Smooth muscle cell (in vitro differentiated cells): ENCODE data around the gene PPM1H. TPM values are rescaled to one million over a fixed set of nuclear protein-coding genes. Genes with fewer than 3 reads are reported as not detected.

Experiments
- DNase-seq: peaks from one replicate; lab custom pipeline; 2025; ENCODE audit not compliant: unreplicated experiment; lab: John Stamatoyannopoulos, UW
- H2AFZ ChIP-seq: fragments of 200-600 bp; sonication (generic); 2 replicates; pipeline ENCODE4 v1.6.0; 2016; ENCODE audit warnings: antibody characterized with exemption, low read depth, mild to moderate bottlenecking
- H3F3A ChIP-seq: fragments of 200-600 bp; sonication (generic); 2 replicates; pipeline ENCODE4 v1.6.0; 2017; ENCODE audit warnings: antibody characterized with exemption, low read depth
- H3K27ac ChIP-seq: fragments of 200-600 bp; sonication (generic); 2 replicates; pipeline ENCODE4 v1.5.1; 2016; ENCODE audit warnings: low read depth, mild to moderate bottlenecking
- H3K27me3 ChIP-seq: fragments of 200-600 bp; sonication (generic); 2 replicates; pipeline ENCODE4 v1.6.1; 2016; ENCODE audit warnings: low read depth, mild to moderate bottlenecking
- H3K36me3 ChIP-seq: fragments of 200-600 bp; sonication (generic); 2 replicates; pipeline ENCODE4 v1.5.1; 2016; ENCODE audit warnings: low read depth
- H3K4me1 ChIP-seq: fragments of 200-600 bp; sonication (generic); 2 replicates; pipeline ENCODE4 v1.5.1; 2016; ENCODE audit warnings: low read depth
- H3K4me2 ChIP-seq: fragments of 200-600 bp; sonication (generic); 2 replicates; pipeline ENCODE4 v1.6.0; 2016; ENCODE audit warnings: mild to moderate bottlenecking
- H3K4me3 ChIP-seq: fragments of 200-600 bp; sonication (generic); 2 replicates; pipeline ENCODE4 v1.5.1; 2016; ENCODE audit warnings: mild to moderate bottlenecking
- H3K79me2 ChIP-seq: fragments of 200-600 bp; sonication (generic); 2 replicates; pipeline ENCODE4 v1.6.0; 2016; ENCODE audit warnings: low read depth, mild to moderate bottlenecking
- H3K9ac ChIP-seq: fragments of 200-600 bp; sonication (generic); 2 replicates; pipeline ENCODE4 v1.6.0; 2016; ENCODE audit warnings: low read depth
- H3K9me3 ChIP-seq: fragments of 200-600 bp; sonication (generic); replicated peaks from 2 replicates; pipeline ENCODE4 v1.5.1; 2016; ENCODE audit warnings: low read depth
- H4K20me1 ChIP-seq: fragments of 200-600 bp; sonication (generic); 2 replicates; pipeline ENCODE4 v1.6.0; 2016; ENCODE audit warnings: low read depth
- WGBS: methylation state at CpG from one replicate; pipeline ENCODE4 v1.1.7; 2016; ENCODE audit warnings: low lambda C conversion rate; 5-methylcytosine and 5-hydroxymethylcytosine counted together
- polyA plus RNA-seq: library from polyadenylated mRNA; unstranded; fragments of >200 nt; fragmentation: Nextera tagmentation; extraction: Ambion mirVana; gene quantifications from 2 replicates; pipeline ENCODE4 v1.2.1, GENCODE V29; 2016
- total RNA-seq: library from RNA; depleted of rRNA; stranded (reverse); fragments of >200 nt; gene quantifications from 2 replicates; pipeline ENCODE4 v1.2.3, GENCODE V29; 2014
- TF ChIP-seq, protein P1 (sequence below): fragments of 200-600 bp; sonication (generic); IDR thresholded peaks from 2 replicates; pipeline ENCODE4 v1.5.1; 2017; ENCODE audit warnings: borderline replicate concordance, mild to moderate bottlenecking, antibody characterized with exemption; ENCODE audit not compliant: insufficient read depth, poor library complexity, severe bottlenecking

The PPM1H gene
- total and polyA plus RNA-seq, 2 experiments from 2014 or later, result 0.56 to 3.6 TPM

DNA sequence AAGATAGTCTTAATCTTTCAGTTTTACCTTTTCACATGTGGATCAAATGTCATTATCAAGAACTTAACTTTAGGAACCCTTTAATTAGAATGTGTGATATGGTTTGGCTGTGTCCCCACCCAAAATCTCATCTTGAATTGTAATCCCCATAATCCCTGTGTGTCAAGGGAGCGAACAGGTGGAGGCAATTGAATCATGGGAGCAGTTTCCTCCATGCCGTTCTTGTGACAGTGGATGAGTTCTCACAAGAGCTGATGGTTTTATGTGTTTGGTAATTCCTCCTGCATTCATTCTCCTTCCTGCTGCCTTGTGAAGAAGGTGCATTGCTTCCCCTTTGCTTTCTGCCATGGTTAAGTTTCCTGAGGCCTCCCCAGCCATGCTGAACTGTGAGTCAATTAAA is 307.8 kb downstream of the PPM1H start:
- 91% methylated on average over 2 of the region's 2 CpGs for WGBS

DNA sequence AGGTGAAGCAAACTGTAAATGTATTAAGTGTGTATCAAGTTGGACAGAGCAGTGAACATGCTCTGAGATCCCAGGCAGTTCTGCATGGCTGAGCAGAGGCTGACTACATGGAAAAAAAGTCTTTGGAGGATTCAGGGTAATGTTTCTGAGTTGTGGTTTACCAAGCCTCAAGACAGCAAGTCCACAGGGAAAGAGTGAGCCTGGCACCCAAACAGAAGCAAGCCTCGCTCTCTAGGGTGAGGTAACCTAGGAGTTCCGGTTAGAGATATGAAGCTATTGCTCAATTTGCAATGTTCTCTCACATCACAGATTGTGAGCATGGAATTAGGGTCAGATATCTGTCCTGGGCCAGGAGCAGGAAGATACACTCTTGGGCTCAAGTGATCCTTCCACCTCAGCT is 309.7 kb downstream of the PPM1H start:
- no peak for DNase-seq
- WGBS, result 67% methylated on average over 2 of the region's 2 CpGs
- no peak overlapping the region for H3K27ac ChIP-seq

More for the DNA sequence above, 307.8 kb downstream of the PPM1H start:
- peaks cover 26% of the 10 kb centered on the region for H3K27me3 ChIP-seq
- no peaks in the 10 kb centered on the region for H3K36me3 ChIP-seq
- no peak overlapping the region for H3K4me3 ChIP-seq
- peaks cover 20% of the 10 kb centered on the region for H3K4me1 ChIP-seq
- no peaks in the 10 kb centered on the region for H3K9me3 ChIP-seq
- H2AFZ ChIP-seq, result no peak overlapping the region
- no peaks in the 10 kb centered on the region for H3K79me2 ChIP-seq
- TF ChIP-seq, protein P1, sequence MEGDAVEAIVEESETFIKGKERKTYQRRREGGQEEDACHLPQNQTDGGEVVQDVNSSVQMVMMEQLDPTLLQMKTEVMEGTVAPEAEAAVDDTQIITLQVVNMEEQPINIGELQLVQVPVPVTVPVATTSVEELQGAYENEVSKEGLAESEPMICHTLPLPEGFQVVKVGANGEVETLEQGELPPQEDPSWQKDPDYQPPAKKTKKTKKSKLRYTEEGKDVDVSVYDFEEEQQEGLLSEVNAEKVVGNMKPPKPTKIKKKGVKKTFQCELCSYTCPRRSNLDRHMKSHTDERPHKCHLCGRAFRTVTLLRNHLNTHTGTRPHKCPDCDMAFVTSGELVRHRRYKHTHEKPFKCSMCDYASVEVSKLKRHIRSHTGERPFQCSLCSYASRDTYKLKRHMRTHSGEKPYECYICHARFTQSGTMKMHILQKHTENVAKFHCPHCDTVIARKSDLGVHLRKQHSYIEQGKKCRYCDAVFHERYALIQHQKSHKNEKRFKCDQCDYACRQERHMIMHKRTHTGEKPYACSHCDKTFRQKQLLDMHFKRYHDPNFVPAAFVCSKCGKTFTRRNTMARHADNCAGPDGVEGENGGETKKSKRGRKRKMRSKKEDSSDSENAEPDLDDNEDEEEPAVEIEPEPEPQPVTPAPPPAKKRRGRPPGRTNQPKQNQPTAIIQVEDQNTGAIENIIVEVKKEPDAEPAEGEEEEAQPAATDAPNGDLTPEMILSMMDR, result no peak
- H3F3A ChIP-seq, result peaks cover 7% of the 10 kb centered on the region
- H3K9ac ChIP-seq, result no peak overlapping the region
- DNase-seq, result no peak
- H3K27ac ChIP-seq, result no peak overlapping the region
- H4K20me1 ChIP-seq, result no peaks in the 10 kb centered on the region
- no peak overlapping the region for H3K4me2 ChIP-seq

DNA sequence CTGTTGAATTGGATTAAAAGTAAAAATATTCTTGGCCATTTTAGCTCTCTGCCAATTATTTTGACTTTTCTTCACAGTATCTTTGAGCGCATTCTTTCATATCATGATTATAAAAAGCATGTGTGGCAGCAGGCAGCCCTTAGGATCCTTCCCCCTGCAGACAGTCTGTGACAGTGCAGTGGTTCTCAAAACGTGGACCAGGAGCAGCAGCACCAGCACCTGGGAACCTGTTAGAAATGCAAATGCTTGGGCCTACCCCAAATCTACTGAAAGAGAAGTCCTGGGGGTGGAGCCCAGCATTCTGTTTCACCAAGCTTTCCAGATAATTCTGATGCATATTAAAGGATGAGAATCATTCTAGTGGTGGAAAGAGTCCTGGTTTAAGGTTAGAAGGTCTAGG is 312.8 kb downstream of the PPM1H start:
- Histone ChIP-seq H3K27me3 (no peaks in the 10 kb centered on the region), H3K4me2 (no peak overlapping the region), H3K9ac (no peak overlapping the region), H3K4me3 (no peak overlapping the region), H3K4me1 (peaks cover 5% of the 10 kb centered on the region), H3K36me3 (no peaks in the 10 kb centered on the region), H3K9me3 (no peaks in the 10 kb centered on the region), H2AFZ (no peak overlapping the region), H3K79me2 (no peaks in the 10 kb centered on the region), H3F3A (peaks cover 3% of the 10 kb centered on the region), H3K27ac (no peak overlapping the region), H4K20me1 (no peaks in the 10 kb centered on the region)
- WGBS, result 68% methylated on average over 2 of the region's 2 CpGs
- no peak for DNase-seq
- TF ChIP-seq, protein P1, result no peak

More for the DNA sequence above, 309.7 kb downstream of the PPM1H start:
- Histone ChIP-seq H3K36me3 (no peaks in the 10 kb centered on the region), H3K4me3 (no peak overlapping the region), H3K9ac (no peak overlapping the region), H3F3A (peaks cover 3% of the 10 kb centered on the region), H3K27me3 (peaks cover 15% of the 10 kb centered on the region), H3K79me2 (no peaks in the 10 kb centered on the region), H3K4me1 (peaks cover 17% of the 10 kb centered on the region), H2AFZ (no peak overlapping the region), H4K20me1 (no peaks in the 10 kb centered on the region), H3K4me2 (no peak overlapping the region), H3K9me3 (no peaks in the 10 kb centered on the region)
- TF ChIP-seq, protein P1, result no peak

DNA sequence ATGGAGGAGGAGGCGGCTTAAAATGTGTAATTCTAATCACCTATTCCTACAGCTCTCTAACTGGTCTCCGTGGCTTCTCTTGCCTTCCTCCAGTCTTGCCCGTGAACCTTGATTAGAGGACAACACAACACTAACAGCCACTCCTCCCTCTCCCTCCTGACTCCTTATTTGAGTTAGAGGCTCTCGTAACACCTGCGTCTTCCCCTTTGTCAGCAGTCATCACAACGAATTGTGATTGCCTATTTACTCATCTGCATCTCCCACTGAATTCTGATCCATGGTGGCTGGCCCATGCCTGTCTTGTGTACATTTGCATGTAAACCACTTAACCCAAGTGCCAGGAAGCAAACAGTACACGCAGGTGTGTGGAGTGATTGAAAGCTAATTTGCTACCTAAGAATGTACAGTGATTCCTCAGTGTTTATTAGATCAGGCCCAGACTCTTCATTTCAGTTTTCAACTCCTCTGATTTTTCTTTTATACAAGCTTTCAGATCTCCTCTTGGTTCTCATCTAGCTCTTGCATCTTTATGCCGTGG is 313.8 kb downstream of the PPM1H start:
- no peaks in the 10 kb centered on the region for H3K27me3 ChIP-seq
- H2AFZ ChIP-seq, result no peak overlapping the region
- DNase-seq, result no peak
- H3K4me1 ChIP-seq, result peaks cover 5% of the 10 kb centered on the region
- H3K9me3 ChIP-seq, result no peaks in the 10 kb centered on the region
- H3F3A ChIP-seq, result peaks cover 3% of the 10 kb centered on the region
- H4K20me1 ChIP-seq, result no peaks in the 10 kb centered on the region
- H3K27ac ChIP-seq, result no peak overlapping the region
- H3K36me3 ChIP-seq, result no peaks in the 10 kb centered on the region
- TF ChIP-seq, protein P1, result no peak
- H3K4me3 ChIP-seq, result no peak overlapping the region
- H3K79me2 ChIP-seq, result no peaks in the 10 kb centered on the region
- H3K4me2 ChIP-seq, result no peak overlapping the region
- H3K9ac ChIP-seq, result no peak overlapping the region
- 92% methylated on average over 8 of the region's 8 CpGs for WGBS
